GOT3 (cell line): ENCODE data around the gene SNX30.

Experiments used
- DNase-seq: peaks from one replicate; lab custom pipeline; 2025; ENCODE audit warnings: mixed read lengths; lab: John Stamatoyannopoulos, UW

The SNX30 gene

DNA sequence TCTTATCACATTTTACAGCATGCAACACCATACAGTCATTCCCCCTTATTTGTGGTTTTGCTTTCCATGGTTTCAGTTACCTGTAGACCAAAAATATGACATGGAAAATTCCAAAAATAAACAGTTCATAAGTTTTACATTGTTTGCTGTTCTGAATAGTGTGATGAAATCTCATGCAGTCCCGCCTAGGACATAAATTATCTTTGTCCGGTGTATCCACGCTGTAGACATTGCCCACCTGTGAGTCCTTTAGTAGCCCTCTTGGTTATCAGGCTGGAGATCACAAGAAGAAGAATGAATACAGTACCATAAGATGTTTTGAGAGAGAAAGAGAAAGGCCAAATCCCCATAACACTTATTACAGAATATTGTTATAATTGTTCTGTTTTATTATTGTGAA is 72.1 kb downstream of the SNX30 start:
- DNase-seq: no peak

- no peak for DNase-seq
Measured at GRCh38 chr9:112823257-112823656, 72.7 kb downstream of the SNX30 start.

DNA sequence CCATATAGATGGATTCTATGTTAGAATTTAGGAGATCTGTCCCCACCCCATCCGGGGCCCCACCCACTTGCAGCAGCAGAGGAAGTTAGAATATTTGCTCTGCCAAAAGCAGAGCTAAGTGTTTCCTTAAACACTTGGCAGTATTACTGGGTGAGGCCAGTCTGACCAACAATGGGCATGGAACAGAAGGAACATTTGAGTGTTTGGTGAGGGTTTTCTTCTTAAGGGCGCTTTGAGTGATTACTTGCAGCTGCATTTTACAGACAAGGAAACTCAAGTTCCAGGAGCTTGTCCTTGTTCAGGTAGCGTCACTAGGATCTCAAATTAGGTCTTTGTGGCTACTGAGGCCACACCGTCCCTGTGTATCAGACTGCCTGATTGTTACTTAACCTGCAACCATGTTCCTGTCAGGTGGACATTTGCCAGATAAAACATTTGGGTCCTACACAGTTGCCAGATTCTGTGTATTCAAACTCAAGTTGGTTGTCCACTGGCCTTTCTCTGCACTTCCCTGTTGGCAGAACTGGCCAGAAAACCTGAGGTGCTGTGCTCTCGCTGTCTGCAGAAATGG is 80.8 kb downstream of the SNX30 start:
- no peak for DNase-seq

DNA sequence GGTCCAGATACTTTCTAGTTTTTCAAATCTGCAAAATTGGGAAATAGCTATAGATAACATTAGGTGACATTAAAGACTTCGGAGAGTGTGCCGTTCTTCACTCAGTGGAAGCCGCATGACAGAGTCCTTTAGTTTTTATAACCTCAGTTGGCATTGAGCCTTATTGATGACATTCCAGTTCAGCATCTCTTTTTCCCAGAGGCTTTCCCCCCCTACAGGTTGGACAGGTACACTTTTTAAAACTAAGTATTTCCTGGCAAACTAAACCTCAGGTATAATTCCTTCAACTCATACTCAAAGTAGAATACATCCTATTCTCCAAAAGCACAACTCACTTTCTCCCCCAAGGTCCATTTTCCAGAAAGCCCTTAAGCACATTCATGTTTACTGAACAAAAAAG is 81.4 kb downstream of the SNX30 start:
- DNase-seq: no peak

DNA sequence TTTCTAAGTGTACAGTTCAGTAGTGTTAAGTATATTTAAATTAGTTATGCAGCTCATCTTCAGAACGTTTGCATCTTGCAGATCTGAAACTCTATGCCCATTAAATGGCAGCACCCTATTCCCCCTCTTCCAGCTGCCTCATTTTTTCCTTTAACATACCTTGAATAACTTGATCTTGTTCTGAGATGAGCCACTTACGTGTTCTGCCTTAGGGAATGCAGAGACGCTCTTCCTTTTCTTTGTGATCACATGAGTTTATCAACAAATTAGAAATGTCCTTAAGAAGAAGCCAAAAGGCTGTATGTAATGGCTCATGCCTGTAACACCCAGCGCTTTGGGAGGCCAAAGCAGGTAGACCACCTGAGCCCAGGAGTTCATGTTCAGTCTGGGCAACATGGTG is 82.5 kb downstream of the SNX30 start:
- DNase-seq: no peak

GRCh38 chr9:112836394-112836793 is 85.8 kb downstream of the SNX30 start:
- no peak for DNase-seq

- DNase-seq: no peak
Measured at GRCh38 chr9:112838342-112838741, 87.8 kb downstream of the SNX30 start.

- no peak for DNase-seq
Measured at GRCh38 chr9:112839331-112839730, 88.8 kb downstream of the SNX30 start.

GRCh38 chr9:112841261-112841660 is 90.7 kb downstream of the SNX30 start:
- DNase-seq: no peak

DNA sequence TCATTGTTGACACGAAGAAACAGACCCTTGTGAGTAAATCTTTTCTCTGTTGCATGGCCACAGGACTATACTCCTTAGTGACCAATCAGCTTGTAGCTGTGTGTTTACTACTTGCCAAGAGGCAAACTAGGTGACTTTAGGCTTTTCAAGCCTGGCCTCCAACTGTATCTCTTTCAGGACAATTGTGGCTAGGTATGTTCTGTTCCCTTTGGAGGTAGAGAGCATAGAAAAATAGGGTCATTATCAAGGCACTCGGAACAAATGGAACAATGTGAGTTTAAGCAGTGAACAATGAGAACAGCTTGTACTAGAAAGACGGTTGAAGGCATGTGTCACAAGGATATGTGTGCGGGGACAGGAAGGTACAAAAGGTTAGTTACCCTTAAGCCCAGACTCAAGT is 92.0 kb downstream of the SNX30 start:
- DNase-seq: no peak

DNA sequence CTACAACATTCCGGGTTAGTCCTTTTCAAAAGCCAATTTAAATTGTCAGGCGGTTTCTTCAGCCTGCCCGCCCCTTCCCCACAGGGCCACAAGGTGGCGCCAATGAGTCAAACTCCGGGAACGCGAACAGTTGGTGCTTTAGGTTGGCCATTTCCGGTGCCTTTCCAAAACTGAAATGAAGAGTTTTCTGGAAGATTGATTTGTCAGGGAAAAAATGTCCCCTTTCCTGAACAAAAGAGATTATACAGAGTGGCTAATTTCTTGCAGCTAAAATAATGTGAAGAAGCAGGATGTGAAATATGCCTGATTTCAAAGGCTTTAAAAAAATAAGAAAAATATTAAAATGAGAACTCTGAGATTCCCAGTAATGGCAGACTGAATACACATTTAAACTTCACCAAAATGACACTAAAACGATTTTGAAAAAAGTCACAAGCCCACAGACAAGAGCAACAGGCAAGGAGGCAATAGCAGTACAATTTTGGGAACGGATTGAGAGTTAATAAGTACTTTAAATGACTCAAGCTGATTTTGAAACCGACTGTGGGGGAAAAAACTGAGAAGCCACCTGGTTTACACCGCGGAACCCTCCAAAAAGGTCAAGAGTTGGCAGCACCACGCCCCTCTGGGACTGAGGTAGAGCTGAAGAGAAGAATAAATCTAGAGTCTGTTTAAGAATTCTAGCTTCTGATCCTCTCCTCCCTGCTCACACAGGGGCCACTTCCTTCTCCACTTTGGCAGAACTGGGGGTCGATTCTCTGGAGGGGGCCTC is 94.4 kb downstream of the SNX30 start:
- no peak for DNase-seq

DNA sequence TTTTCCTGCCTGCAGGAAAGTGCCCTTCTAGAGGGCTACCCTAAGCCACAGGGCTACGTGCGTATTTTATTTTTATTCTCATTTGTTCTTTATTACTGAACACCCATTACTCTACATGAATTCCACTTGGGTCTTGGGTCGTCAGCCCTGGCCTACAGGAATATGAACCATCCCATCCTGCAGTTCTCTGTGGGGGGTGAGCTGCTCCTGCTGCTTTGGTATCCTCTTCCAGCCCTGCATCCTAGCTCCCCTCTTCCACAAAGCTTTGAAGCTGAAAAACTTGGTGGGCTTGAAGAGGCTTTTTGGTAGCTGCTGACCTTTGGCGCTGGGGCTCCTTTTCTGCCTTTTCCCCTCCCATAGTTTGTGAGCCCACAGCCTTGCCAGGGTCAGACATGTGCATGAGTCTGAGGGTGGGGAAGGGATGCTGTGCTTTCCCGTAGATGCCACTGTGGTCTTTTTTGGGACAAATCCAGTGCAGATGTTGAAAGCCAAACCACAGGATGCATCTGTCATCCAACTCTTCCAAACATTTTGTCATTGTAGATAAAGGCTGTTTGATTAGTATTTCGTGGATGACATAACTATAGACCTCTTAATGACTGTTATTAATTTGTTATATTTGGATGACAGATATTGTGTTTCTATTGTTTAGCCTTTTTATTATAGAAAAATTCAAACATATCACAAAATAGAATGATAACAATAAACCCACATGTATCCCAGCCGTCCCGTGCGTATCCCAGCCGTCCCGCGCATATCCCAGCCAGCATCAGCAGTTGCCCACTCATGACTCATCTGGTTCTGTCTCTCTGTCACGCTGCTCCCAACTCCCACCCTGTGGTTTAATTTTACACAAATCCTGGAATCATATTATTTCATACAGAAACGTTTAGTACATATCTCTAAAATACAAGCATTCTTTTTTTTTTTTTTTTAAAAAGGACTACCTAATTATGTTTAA is 96.2 kb downstream of the SNX30 start:
- no peak for DNase-seq

- DNase-seq: no peak
Measured at GRCh38 chr9:112848316-112849151, 98.0 kb downstream of the SNX30 start.

DNA sequence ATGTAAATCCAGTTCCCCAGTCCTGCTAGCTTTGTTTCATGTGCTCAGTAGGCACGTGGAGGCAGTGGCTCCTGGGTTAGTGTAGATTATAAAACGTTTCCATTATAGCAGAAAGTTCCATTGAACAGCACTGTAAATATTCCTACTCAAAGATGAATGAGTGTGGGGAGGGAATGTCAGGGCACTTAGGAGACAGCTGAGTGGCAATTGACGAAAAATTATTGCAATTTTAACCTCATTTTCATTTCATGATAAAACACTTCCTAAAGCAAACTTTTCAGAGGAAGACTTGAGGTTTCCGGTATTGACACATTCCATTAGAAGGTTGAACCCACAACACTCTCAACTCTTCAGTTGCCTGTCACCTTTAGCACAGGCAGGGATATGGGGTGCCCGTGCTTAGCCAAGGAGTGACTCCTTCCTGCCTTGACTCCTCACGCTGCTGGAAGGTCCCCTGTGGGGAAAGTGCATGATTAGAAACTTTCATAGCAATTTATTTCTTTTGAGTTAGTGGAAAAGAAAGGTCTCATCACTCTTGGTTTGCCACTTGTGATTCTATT is 98.9 kb downstream of the SNX30 start:
- no peak for DNase-seq

- DNase-seq: no peak
Measured at GRCh38 chr9:112850840-112851239, 100.3 kb downstream of the SNX30 start.

DNA sequence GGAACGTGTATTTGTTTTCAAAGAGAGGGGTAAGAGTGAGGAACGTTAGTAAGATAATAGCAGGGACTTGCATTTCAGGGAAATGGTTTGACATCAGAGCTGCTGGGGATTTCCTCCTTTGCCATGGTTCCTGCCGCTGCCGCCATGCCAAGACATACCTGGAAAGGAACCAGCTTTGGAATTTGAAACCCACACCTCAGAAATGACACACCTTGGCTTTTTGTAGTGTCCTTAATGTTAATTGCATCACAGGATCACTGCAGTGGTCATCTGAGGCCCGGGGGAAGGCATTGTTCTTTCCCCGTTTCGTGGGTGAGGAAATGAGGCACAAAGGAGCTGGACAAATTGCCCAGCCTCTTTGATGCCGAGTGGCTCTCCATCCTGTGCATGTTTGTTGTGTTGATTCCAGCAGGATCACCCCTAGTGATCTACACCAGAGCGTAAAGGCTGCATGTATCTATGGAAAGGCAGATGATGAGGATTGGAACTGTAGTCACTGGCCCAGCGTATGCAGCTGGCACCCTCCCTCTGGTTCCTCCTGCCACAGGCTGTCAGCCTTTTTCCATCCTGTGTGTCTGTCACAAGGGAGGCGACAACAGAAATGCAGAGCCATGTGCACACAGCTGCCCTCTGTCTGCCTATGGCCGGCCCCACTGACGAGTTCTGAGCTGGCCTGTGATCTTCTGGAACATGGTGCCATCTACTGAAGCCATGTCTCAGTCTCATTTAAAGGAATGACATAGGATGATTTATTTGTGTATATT is 102.4 kb downstream of the SNX30 start:
- no peak for DNase-seq

DNA sequence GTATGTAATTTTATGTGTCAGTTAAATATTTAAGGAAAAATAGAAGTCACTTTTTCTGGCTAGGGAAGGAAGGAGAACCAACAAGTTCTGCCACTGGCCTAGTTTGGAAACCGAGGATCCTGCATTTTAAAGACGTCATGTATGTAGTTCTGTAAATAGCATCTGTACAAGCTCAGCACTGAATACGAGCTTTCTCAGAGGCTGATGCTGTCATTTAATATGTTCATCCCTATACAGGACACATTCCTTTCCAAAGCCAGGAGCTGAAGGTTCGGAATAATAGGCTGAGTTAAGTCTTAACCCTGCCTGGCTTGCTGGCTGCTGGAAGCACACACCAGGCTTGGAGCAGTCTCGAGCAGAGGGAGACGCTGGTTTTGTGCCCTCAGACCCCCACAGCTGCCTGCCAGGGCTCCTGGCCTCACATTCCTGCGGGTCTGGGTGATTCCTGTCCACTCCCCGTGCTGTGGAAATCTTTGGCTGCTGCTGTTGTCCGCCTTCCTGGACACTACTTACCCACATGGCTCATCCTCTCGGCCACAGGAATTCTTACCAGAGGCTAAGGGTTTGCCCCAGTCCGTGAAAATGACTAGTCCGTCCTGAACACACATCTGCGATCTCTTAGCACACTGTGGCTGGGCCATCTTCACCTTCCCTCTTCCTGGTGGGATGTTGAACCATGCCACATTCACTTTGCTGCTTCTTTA is 103.5 kb downstream of the SNX30 start:
- no peak for DNase-seq

DNA sequence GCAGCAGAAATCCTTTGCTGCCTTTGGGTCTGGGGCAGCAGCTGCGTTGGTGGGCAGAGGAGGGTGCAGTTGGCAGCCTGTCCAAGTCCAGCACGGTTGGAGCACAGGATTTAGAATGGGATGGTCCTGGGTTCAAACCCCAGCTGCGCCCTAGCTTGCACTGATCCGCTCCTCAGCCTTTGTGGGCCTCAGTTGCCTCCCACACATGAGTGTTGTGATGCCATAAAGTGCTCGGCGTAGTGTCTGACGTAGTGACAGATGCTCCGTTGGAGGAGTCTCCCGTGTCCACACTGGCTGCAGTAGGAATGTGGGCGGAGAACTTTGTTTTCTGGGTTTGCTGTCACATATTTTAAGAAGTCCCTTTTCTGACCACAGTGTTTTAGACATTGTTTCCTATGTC is 104.1 kb downstream of the SNX30 start:
- no peak for DNase-seq

DNA sequence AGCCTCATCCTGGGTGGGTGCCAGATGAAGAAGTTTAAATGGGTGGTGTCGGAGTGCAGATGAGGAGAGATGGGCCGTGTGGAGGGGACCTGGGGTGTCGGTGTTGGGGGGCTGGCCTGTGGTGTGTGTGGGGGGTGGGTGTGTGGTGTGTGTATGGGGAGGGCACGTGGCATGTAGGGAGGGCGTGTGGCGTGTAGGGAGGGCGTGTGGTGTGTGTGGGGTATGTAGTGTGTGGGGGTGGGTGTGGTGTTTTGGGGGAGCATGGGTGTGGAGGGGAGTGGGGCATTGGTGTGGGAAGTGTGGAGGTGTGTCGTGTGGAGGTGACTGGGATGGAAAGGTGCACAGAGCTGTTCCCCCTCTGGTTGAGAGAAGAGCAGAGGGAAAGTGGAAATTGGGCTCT is 105.6 kb downstream of the SNX30 start:
- DNase-seq: no peak

- DNase-seq: no peak
Measured at GRCh38 chr9:112856843-112857242, 106.3 kb downstream of the SNX30 start.
